Fibroblast of lung (primary cell): ENCODE measurements around the gene CPA5.

Experiments
- EZH2 ChIP-seq: IDR thresholded peaks from 2 replicates; pipeline ENCODE4 v1.5.1; 2012; ENCODE audit warnings: low read length, control low read depth, mild to moderate bottlenecking; ENCODE audit errors: missing control alignments
- TF ChIP-seq, protein P1 (sequence below), 2 donors: IDR thresholded peaks in 1 of 2; conservative IDR thresholded peaks in 1 of 2; 1 replicate in 1 of 2; 2 replicates in 1 of 2; pipeline ENCODE4 v1.5.1; 2011 to 2012; ENCODE audit warnings: low read length in 2 of 2, control low read depth in 1 of 2, inconsistent platforms in 1 of 2, low read depth in 1 of 2, mild to moderate bottlenecking in 1 of 2

DNA sequence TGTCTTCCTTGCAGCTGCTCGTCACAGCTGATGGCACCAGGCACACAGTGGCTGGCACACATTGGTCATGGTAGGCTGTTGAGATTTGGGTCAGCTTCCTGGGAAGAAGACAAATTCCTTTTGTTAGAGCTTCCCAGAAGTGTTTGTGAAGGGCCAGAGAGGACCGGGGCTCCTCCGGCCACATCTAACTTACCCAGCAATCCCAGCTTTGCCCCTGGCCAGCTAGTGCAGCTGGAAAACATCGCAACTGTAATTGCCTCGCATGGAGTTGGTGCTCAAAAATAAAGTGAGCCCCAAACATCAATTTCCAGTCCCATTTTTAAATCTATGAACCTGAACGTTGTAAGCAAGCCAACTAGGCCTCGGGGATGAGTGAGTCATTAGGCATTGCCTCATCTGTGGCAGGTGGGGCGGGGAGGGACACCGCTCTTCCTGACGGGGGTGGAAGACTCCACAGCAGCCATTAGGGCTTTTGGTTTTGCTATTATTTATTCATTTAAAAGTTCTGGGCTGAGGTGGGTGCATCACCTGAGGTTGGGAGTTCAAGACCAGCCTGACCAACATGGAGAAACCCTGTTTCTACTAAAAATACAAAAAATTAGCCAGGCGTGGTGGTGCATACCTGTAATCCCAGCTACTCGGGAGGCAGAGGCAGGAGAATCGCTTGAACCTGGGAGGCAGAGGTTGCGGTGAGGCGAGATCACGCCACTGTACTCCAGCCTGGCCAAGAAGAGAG, 12.4 kb downstream of the CPA5 start:
- TF ChIP-seq EZH2, result no peak
- TF ChIP-seq, protein P1, sequence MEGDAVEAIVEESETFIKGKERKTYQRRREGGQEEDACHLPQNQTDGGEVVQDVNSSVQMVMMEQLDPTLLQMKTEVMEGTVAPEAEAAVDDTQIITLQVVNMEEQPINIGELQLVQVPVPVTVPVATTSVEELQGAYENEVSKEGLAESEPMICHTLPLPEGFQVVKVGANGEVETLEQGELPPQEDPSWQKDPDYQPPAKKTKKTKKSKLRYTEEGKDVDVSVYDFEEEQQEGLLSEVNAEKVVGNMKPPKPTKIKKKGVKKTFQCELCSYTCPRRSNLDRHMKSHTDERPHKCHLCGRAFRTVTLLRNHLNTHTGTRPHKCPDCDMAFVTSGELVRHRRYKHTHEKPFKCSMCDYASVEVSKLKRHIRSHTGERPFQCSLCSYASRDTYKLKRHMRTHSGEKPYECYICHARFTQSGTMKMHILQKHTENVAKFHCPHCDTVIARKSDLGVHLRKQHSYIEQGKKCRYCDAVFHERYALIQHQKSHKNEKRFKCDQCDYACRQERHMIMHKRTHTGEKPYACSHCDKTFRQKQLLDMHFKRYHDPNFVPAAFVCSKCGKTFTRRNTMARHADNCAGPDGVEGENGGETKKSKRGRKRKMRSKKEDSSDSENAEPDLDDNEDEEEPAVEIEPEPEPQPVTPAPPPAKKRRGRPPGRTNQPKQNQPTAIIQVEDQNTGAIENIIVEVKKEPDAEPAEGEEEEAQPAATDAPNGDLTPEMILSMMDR (conservative IDR thresholded peaks at IDR 0.05 in 1 of 2, IDR thresholded peaks at IDR 0.05 in 1 of 2; ENCODE audit: low read depth in 1 of 2, low read length in 2 of 2), result no peak
